ENCODE data around the gene LMAN2L. TPM values are rescaled to one million over a fixed set of nuclear protein-coding genes. Genes with fewer than 3 reads are reported as not detected.

Gene LMAN2L
- total RNA-seq, 2 donors from 2014 or later = 13.5 to 24.7 TPM

DNA sequence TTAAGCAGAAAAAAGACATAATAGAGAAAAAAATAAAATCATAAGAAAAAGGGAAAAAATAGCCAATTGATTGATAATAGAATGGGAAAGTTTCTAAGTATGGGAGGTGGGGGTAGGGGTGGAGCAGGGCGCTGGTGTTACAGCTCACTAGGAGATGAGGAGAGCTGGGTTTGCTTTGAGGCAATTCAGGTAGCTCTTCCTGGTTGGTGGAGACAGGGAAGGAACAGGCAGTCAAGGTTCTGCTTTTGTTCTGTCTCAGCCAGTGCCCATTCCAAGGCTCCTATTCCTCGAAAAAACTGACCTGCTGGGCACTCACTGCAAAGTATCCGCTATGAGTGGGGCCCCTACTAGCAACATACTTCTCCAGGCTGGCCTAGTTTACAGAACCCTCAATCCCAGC is 19.1 kb upstream of the LMAN2L start:
- TF ChIP-seq, protein P1, sequence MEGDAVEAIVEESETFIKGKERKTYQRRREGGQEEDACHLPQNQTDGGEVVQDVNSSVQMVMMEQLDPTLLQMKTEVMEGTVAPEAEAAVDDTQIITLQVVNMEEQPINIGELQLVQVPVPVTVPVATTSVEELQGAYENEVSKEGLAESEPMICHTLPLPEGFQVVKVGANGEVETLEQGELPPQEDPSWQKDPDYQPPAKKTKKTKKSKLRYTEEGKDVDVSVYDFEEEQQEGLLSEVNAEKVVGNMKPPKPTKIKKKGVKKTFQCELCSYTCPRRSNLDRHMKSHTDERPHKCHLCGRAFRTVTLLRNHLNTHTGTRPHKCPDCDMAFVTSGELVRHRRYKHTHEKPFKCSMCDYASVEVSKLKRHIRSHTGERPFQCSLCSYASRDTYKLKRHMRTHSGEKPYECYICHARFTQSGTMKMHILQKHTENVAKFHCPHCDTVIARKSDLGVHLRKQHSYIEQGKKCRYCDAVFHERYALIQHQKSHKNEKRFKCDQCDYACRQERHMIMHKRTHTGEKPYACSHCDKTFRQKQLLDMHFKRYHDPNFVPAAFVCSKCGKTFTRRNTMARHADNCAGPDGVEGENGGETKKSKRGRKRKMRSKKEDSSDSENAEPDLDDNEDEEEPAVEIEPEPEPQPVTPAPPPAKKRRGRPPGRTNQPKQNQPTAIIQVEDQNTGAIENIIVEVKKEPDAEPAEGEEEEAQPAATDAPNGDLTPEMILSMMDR (IDR thresholded peaks at IDR 0.05) = no peak
- DNase-seq = peak; percentile 58
- no peaks in the 10 kb centered on the region for H3K27me3 ChIP-seq
- H3K4me1 ChIP-seq = peaks cover 8% of the 10 kb centered on the region
- no peak overlapping the region for H3K4me3 ChIP-seq
- intact Hi-C loops (cut with DNase I) = loop anchor here (10.0 kb wide), 1 partner anchor 114 kb away; the partner anchor contains the start of gene FER1L5
- no peaks in the 10 kb centered on the region for H3K36me3 ChIP-seq
- H3K27ac ChIP-seq = peak overlapping the region; percentile 56
- H3K9ac ChIP-seq (ENCODE audit: low read depth in 2 of 2, low read length in 2 of 2) = peak overlapping the region in 1 of 2 donors; percentile 79
- no peaks in the 10 kb centered on the region for H3K9me3 ChIP-seq

DNA sequence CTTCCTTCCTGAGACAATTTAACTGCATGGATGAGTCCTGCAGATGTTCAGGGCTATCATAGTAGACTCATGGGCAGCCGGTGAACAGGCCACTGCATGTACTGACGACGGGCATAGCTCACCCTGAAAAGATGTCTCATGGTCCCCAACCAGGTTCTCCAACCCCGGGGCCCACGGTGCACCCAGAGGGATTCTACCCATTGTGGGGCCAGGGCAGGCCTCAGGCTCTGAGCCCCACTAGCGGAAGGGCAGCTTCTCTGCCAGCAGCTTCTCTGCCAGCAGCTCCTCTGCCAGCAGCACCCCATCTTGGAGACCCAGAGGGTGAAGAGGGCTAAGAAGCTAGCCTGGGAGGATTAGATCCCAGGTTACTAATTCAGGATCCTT is 17.6 kb upstream of the LMAN2L start:
- no peak for DNase-seq
- intact Hi-C loops (cut with DNase I) = loop anchor here (10.0 kb wide), 1 partner anchor 113 kb away; the partner anchor contains the start of gene FER1L5
- Histone ChIP-seq H3K9me3 (no peaks in the 10 kb centered on the region), H3K4me3 (no peak overlapping the region), H3K27ac (no peak overlapping the region), H3K27me3 (no peaks in the 10 kb centered on the region), H3K36me3 (no peaks in the 10 kb centered on the region), H3K9ac (ENCODE audit: low read depth in 2 of 2, low read length in 2 of 2) (no peak overlapping the region), H3K4me1 (peaks cover 8% of the 10 kb centered on the region)
- TF ChIP-seq, protein P1 (IDR thresholded peaks at IDR 0.05) = no peak

DNA sequence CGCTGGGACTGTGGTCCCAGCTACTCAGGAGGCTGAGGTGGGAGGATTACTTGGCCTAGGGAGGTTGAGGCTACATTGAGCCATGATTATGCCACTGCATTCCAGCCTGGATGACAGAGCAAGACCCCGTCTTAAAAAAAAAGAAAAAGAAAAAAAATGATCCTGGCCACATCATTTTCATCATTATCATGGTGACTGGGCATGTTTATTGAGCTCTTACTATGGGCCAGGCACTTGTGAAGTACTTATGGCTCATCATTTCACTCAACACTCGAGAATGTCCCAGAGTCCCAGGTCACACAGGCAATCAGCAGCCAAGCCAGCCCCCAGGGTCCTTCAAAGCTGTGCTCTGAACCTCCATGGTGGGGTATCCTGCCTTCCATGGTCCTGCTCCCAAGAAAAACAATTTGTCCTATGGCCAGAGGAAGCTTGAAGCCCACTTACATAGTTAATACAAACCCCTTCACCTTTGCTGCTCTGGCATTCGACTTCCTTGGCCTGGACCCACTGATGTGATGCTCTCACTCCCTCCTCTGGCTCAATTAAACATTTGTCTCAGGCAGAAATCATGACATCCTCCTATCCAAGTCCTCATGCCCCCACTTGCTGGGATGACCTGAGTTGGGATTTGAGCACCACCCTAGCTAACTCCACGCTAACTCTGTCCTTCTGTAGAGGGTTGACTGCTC is 17.1 kb upstream of the LMAN2L start:
- no peak overlapping the region for H3K27ac ChIP-seq
- H3K27me3 ChIP-seq = no peaks in the 10 kb centered on the region
- intact Hi-C loops (cut with DNase I) = loop anchor here (10.0 kb wide), 1 partner anchor 112 kb away; the partner anchor contains the start of gene FER1L5
- H3K36me3 ChIP-seq = no peaks in the 10 kb centered on the region
- no peaks in the 10 kb centered on the region for H3K9me3 ChIP-seq
- peaks cover 8% of the 10 kb centered on the region for H3K4me1 ChIP-seq
- H3K4me3 ChIP-seq = no peak overlapping the region
- DNase-seq = no peak
- no peak overlapping the region for H3K9ac ChIP-seq (ENCODE audit: low read depth in 2 of 2, low read length in 2 of 2)
- TF ChIP-seq, protein P1 (IDR thresholded peaks at IDR 0.05) = no peak

DNA sequence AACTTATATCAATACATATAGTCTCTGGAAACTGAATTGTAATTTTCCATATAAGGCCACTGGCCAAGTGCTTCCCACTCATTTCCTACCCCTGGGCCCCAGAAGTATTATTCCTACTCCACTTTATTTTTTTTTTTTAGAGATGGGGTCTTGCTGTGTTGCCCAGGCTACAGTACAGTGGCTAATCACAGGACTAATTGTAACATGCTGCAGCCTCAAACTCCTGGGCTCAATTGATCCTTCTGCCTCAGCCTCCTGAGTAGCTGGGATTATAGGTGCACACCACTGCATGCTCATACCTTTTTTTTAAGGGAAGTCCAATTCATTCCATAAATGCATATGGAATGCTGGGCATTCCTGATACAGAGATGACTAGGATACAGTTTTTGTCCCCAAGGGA is 14.5 kb upstream of the LMAN2L start:
- no peaks in the 10 kb centered on the region for H3K36me3 ChIP-seq
- no peak overlapping the region for H3K27ac ChIP-seq
- no peaks in the 10 kb centered on the region for H3K27me3 ChIP-seq
- H3K9me3 ChIP-seq = no peaks in the 10 kb centered on the region
- TF ChIP-seq, protein P1 (IDR thresholded peaks at IDR 0.05) = no peak
- no peak overlapping the region for H3K9ac ChIP-seq (ENCODE audit: low read depth in 2 of 2, low read length in 2 of 2)
- H3K4me1 ChIP-seq = no peaks in the 10 kb centered on the region
- no peak overlapping the region for H3K4me3 ChIP-seq
- intact Hi-C loops (cut with DNase I) = loop anchor here (10.0 kb wide), 1 partner anchor 110 kb away; the partner anchor contains the start of gene FER1L5
- no peak for DNase-seq

DNA sequence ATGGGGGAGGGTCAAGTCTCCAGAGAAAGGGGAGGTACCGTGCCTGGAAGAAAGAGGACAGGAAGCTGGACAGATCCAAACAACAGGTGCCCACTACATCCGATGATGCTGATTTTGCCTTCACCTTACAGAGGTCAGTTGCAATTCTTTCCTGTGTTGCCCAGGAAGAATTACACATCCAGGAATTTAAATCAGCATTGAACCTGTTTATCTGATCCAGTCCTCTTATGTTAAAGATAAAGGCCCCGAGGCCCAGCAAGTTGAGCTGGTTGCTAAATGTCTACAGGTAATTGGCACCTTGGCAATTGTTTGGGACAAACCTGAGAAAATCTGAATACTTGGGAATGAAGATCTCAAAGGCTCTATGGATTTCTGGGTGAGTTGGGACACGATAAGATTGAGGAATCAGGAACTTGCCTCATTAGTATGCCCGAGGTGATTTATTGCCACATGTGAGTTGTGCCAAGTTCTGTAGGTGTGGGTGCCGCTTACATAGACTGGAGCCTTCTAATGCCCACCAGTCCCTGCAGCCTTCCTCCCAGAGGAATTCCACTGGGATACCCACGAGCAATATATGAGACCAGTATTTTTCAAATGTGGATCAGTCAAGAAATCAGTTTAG is 13.9 kb upstream of the LMAN2L start:
- Histone ChIP-seq H3K27ac (no peak overlapping the region), H3K27me3 (no peaks in the 10 kb centered on the region), H3K9me3 (no peaks in the 10 kb centered on the region), H3K4me3 (no peak overlapping the region), H3K9ac (ENCODE audit: low read depth in 2 of 2, low read length in 2 of 2) (no peak overlapping the region), H3K36me3 (no peaks in the 10 kb centered on the region), H3K4me1 (no peaks in the 10 kb centered on the region)
- TF ChIP-seq, protein P1 (IDR thresholded peaks at IDR 0.05) = no peak
- DNase-seq = no peak
- intact Hi-C loops (cut with DNase I) = loop anchor here (10.0 kb wide), 1 partner anchor 109 kb away; the partner anchor contains the start of gene FER1L5

All from colonic mucosa (tissue), 4 donors.